Measurements from ENCODE around the gene KNCN. TPM values are rescaled to one million over a fixed set of nuclear protein-coding genes. Genes with fewer than 3 reads are reported as not detected.

The KNCN gene
- total RNA-seq, 1 donor from 2014 or later = not detected

DNA sequence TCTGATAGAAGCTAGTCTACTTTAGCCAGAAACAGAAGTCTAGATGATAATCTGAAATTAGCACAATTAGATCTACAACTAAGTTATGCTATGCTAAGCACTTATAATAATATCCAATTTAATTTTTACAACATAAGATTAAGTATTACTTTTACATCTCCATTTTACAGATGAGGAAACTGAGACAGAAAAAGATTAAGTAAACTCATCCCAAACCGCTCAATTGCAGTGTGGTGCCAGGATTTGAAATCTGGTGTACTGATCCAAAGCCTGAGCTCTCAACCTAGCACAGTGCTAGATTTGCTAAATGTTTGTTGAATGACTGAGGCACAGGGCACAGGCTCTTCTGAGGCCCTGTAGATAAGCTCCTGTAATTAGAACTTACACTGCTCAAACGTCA lies 13.8 kb downstream of the KNCN start:
- Mint-ChIP-seq H3K4me1 (ENCODE audit: unreplicated experiment) (peaks cover 2% of the 10 kb centered on the region), H3K27ac (ENCODE audit: unreplicated experiment) (no peak overlapping the region), H3K9me3 (ENCODE audit: unreplicated experiment) (peaks cover 5% of the 10 kb centered on the region), H3K27me3 (ENCODE audit: unreplicated experiment) (peaks cover 49% of the 10 kb centered on the region), H3K36me3 (ENCODE audit: unreplicated experiment) (peaks cover 3% of the 10 kb centered on the region), H3K4me3 (ENCODE audit: unreplicated experiment) (no peak overlapping the region)
- no peak for DNase-seq (ENCODE audit: extremely low spot score, unreplicated experiment)
- TF ChIP-seq CTCF (IDR thresholded peaks at IDR 0.05) = no peak

- Mint-ChIP-seq H3K4me1 (ENCODE audit: unreplicated experiment) (peaks cover 2% of the 10 kb centered on the region), H3K27me3 (ENCODE audit: unreplicated experiment) (peaks cover 43% of the 10 kb centered on the region), H3K9me3 (ENCODE audit: unreplicated experiment) (peaks cover 5% of the 10 kb centered on the region), H3K36me3 (ENCODE audit: unreplicated experiment) (peaks cover 3% of the 10 kb centered on the region), H3K4me3 (ENCODE audit: unreplicated experiment) (no peak overlapping the region), H3K27ac (ENCODE audit: unreplicated experiment) (no peak overlapping the region)
- DNase-seq (ENCODE audit: extremely low spot score, unreplicated experiment) = no peak
- TF ChIP-seq CTCF (IDR thresholded peaks at IDR 0.05) = no peak
These were observed 14.9 kb downstream of the KNCN start for GRCh38 chr1:46536527-46536926.

- Mint-ChIP-seq H3K27ac (ENCODE audit: unreplicated experiment) (no peak overlapping the region), H3K4me1 (ENCODE audit: unreplicated experiment) (peaks cover 2% of the 10 kb centered on the region), H3K36me3 (ENCODE audit: unreplicated experiment) (peaks cover 3% of the 10 kb centered on the region), H3K4me3 (ENCODE audit: unreplicated experiment) (no peak overlapping the region), H3K27me3 (ENCODE audit: unreplicated experiment) (peaks cover 49% of the 10 kb centered on the region), H3K9me3 (ENCODE audit: unreplicated experiment) (peaks cover 5% of the 10 kb centered on the region)
- TF ChIP-seq CTCF (IDR thresholded peaks at IDR 0.05) = no peak
- DNase-seq (ENCODE audit: extremely low spot score, unreplicated experiment) = no peak
These were observed 16.4 kb downstream of the KNCN start for GRCh38 chr1:46535063-46535462.

GRCh38 chr1:46533179-46533864 lies 18.1 kb downstream of the KNCN start:
- Mint-ChIP-seq H3K9me3 (ENCODE audit: unreplicated experiment) (peaks cover 5% of the 10 kb centered on the region), H3K4me1 (ENCODE audit: unreplicated experiment) (peaks cover 2% of the 10 kb centered on the region), H3K36me3 (ENCODE audit: unreplicated experiment) (peaks cover 3% of the 10 kb centered on the region), H3K27me3 (ENCODE audit: unreplicated experiment) (peaks cover 61% of the 10 kb centered on the region), H3K27ac (ENCODE audit: unreplicated experiment) (no peak overlapping the region), H3K4me3 (ENCODE audit: unreplicated experiment) (peak overlapping the region; percentile 57)
- TF ChIP-seq CTCF (IDR thresholded peaks at IDR 0.05) = no peak
- no peak for DNase-seq (ENCODE audit: extremely low spot score, unreplicated experiment)

DNA sequence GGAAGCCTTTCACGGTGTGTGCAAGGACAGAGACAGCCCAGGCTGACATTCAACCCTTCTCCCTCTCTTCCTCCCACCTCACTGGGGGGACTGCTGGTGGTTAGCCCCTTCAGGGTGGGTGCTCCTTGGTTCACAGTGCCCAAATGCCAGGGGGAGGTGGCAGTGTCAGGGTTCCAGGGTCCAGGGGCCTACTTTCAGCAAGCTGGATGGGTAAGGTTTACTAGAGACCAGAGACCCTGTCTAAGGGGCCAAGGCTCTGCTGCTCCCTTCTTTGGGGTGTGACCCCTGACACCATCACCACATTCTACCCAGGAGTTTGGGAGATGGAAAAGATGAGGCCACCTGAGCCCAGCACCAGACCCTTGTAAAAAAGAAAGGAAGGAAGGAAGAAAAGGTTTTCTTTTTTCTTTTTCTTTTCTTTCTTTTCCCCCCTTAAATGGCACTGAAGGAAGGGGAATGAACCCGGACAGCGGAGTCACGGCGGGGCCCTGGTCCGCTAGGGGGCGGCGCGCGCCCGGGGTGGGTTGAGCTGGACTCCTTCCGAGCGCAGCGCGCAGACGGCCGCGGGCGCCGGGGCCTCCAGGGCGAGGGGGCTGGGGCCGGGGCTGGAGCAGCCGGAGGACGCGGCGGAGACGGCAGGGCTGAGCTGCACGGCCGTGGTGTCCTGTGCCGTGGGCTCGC lies 18.8 kb downstream of the KNCN start:
- DNase-seq (ENCODE audit: extremely low spot score, unreplicated experiment) = peak; percentile 88
- H3K27me3 Mint-ChIP-seq (ENCODE audit: unreplicated experiment) = peaks cover 65% of the 10 kb centered on the region
- H3K4me1 Mint-ChIP-seq (ENCODE audit: unreplicated experiment) = peaks cover 2% of the 10 kb centered on the region
- H3K4me3 Mint-ChIP-seq (ENCODE audit: unreplicated experiment) = peak overlapping the region; percentile 18
- peaks cover 5% of the 10 kb centered on the region for H3K9me3 Mint-ChIP-seq (ENCODE audit: unreplicated experiment)
- no peak overlapping the region for H3K27ac Mint-ChIP-seq (ENCODE audit: unreplicated experiment)
- peak; percentile 74 for TF ChIP-seq CTCF (IDR thresholded peaks at IDR 0.05)
- peaks cover 3% of the 10 kb centered on the region for H3K36me3 Mint-ChIP-seq (ENCODE audit: unreplicated experiment)
